Measurements from ENCODE around the gene DCXR. TPM values are rescaled to one million over a fixed set of nuclear protein-coding genes. Genes with fewer than 3 reads are reported as not detected.
A peak's percentile ranks its signal among the peaks of the same experiment; 100 is the strongest.

DCXR gene
- total and polyA plus RNA-seq, 2 experiments from 2014 or later, result 86.9 to 137 TPM

DNA sequence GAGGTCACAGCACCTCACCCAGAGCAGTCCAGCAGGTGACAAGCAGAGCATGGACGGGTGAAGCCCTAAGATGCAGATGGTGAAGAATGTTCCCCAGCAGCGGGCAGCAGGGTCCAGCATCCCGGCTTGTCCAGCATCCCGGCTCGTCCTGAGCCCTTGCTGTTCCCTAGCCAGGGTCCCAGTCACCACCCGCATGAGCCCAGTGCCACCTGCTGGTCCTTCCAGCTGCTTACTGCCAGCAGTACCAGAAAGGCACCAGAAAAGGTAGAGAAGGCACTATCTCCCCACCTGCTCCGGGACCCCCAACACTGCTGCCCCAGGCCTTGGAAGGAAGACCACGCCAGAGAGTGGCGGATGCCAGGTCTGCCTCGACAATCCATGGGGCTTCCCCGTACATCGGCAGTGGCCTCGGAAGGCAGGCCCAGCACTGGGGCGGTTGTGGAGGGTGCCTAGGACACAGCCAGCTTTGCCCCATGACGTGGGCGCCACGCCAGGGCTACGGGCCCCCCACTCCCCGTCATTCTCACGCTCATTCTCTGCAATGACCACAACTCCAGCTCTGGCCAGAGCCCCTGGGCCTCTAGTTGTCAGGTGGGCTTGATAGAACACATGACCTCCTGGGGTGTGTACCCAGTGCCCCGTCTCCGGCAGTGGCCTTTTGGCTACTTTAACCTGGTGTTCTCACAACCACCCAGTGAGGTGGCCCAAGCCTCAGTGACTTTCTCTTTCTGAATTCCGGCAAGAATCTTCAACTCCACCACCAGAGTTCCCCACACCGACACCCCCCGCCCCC, 16.2 kb downstream of the DCXR start:
- peak overlapping the region; percentile 98 for H3K4me3 ChIP-seq
- H3K27me3 ChIP-seq (ENCODE audit: insufficient read depth), result no peaks in the 10 kb centered on the region
- H3K27ac Mint-ChIP-seq, result no peak overlapping the region
- peak; percentile 53 for DNase-seq (ENCODE audit: low spot score)
- no peaks in the 10 kb centered on the region for H3K36me3 ChIP-seq (ENCODE audit: insufficient read depth)
- H3K4me3 Mint-ChIP-seq, result peak overlapping the region; percentile 85
- H3K4me2 ChIP-seq, result peak overlapping the region; percentile 95
- H4K20me1 ChIP-seq (replicated peaks; ENCODE audit: insufficient read depth), result peaks cover 3% of the 10 kb centered on the region
- H2AFZ ChIP-seq, result no peak overlapping the region
- H3K27me3 Mint-ChIP-seq (ENCODE audit: insufficient read depth, low read depth, poor library complexity), result peaks cover 26% of the 10 kb centered on the region
- H3F3A ChIP-seq (replicated peaks; ENCODE audit: low read depth), result peaks cover 13% of the 10 kb centered on the region; the same call in 1 of the 2 replicates
- H3K4me1 Mint-ChIP-seq, result peaks cover 11% of the 10 kb centered on the region
- no peak for ATAC-seq
- H3K4me1 ChIP-seq (ENCODE audit: insufficient read depth), result peaks cover 5% of the 10 kb centered on the region; the same call in 1 of the 2 replicates
- H3K79me2 ChIP-seq (replicated peaks; ENCODE audit: insufficient read depth), result peaks cover 15% of the 10 kb centered on the region
- no peaks in the 10 kb centered on the region; the same call in 2 of the 3 replicates for H3K9me3 Mint-ChIP-seq
- no peaks in the 10 kb centered on the region for H3K9me2 ChIP-seq (ENCODE audit: insufficient read depth)
- H3K36me3 Mint-ChIP-seq (ENCODE audit: low read depth), result peaks cover 6% of the 10 kb centered on the region
- H3K27ac ChIP-seq (ENCODE audit: low read depth), result no peak overlapping the region
- TF ChIP-seq, protein P1, sequence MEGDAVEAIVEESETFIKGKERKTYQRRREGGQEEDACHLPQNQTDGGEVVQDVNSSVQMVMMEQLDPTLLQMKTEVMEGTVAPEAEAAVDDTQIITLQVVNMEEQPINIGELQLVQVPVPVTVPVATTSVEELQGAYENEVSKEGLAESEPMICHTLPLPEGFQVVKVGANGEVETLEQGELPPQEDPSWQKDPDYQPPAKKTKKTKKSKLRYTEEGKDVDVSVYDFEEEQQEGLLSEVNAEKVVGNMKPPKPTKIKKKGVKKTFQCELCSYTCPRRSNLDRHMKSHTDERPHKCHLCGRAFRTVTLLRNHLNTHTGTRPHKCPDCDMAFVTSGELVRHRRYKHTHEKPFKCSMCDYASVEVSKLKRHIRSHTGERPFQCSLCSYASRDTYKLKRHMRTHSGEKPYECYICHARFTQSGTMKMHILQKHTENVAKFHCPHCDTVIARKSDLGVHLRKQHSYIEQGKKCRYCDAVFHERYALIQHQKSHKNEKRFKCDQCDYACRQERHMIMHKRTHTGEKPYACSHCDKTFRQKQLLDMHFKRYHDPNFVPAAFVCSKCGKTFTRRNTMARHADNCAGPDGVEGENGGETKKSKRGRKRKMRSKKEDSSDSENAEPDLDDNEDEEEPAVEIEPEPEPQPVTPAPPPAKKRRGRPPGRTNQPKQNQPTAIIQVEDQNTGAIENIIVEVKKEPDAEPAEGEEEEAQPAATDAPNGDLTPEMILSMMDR (conservative IDR thresholded peaks at IDR 0.05; ENCODE audit: low read depth in 2 of 2), result peak in 1 of 2 experiments; percentile 76
- TF ChIP-seq, protein P2, sequence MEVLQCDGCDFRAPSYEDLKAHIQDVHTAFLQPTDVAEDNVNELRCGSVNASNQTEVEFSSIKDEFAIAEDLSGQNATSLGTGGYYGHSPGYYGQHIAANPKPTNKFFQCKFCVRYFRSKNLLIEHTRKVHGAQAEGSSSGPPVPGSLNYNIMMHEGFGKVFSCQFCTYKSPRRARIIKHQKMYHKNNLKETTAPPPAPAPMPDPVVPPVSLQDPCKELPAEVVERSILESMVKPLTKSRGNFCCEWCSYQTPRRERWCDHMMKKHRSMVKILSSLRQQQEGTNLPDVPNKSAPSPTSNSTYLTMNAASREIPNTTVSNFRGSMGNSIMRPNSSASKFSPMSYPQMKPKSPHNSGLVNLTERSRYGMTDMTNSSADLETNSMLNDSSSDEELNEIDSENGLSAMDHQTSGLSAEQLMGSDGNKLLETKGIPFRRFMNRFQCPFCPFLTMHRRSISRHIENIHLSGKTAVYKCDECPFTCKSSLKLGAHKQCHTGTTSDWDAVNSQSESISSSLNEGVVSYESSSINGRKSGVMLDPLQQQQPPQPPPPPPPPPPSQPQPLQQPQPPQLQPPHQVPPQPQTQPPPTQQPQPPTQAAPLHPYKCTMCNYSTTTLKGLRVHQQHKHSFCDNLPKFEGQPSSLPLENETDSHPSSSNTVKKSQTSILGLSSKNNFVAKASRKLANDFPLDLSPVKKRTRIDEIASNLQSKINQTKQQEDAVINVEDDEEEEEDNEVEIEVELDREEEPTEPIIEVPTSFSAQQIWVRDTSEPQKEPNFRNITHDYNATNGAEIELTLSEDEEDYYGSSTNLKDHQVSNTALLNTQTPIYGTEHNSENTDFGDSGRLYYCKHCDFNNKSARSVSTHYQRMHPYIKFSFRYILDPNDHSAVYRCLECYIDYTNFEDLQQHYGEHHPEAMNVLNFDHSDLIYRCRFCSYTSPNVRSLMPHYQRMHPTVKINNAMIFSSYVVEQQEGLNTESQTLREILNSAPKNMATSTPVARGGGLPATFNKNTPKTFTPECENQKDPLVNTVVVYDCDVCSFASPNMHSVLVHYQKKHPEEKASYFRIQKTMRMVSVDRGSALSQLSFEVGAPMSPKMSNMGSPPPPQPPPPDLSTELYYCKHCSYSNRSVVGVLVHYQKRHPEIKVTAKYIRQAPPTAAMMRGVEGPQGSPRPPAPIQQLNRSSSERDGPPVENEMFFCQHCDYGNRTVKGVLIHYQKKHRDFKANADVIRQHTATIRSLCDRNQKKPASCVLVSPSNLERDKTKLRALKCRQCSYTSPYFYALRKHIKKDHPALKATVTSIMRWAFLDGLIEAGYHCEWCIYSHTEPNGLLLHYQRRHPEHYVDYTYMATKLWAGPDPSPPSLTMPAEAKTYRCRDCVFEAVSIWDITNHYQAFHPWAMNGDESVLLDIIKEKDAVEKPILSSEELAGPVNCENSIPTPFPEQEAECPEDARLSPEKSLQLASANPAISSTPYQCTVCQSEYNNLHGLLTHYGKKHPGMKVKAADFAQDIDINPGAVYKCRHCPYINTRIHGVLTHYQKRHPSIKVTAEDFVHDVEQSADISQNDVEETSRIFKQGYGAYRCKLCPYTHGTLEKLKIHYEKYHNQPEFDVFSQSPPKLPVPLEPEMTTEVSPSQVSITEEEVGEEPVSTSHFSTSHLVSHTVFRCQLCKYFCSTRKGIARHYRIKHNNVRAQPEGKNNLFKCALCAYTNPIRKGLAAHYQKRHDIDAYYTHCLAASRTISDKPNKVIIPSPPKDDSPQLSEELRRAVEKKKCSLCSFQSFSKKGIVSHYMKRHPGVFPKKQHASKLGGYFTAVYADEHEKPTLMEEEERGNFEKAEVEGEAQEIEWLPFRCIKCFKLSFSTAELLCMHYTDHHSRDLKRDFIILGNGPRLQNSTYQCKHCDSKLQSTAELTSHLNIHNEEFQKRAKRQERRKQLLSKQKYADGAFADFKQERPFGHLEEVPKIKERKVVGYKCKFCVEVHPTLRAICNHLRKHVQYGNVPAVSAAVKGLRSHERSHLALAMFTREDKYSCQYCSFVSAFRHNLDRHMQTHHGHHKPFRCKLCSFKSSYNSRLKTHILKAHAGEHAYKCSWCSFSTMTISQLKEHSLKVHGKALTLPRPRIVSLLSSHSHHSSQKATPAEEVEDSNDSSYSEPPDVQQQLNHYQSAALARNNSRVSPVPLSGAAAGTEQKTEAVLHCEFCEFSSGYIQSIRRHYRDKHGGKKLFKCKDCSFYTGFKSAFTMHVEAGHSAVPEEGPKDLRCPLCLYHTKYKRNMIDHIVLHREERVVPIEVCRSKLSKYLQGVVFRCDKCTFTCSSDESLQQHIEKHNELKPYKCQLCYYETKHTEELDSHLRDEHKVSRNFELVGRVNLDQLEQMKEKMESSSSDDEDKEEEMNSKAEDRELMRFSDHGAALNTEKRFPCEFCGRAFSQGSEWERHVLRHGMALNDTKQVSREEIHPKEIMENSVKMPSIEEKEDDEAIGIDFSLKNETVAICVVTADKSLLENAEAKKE (CRISPR knock-in tag; IDR thresholded peaks at IDR 0.05), result no peak

All from GM23338 (cell line).